ENCODE results near the gene RC3H1. TPM values are rescaled to one million over a fixed set of nuclear protein-coding genes. Genes with fewer than 3 reads are reported as not detected.
A peak's percentile ranks its signal among the peaks of the same experiment; 100 is the strongest.
"Not testable (repeated sequence)": the region's sequence is repeated elsewhere in the genome, so short reads cannot be mapped to it uniquely, and the experiment has no call there.

Gene RC3H1
- total and polyA plus RNA-seq, 7 donors = 2.9 to 39.1 (median 23.0) TPM

GRCh38 chr1:174051956-174052355, 29.8 kb upstream of the RC3H1 start:
- Histone ChIP-seq H3K4me3 (no peak overlapping the region), H3K36me3 (ENCODE audit: insufficient read depth in 1 of 2, low read depth in 1 of 2) (no peaks in the 10 kb centered on the region), H3K27ac (no peak overlapping the region), H3K4me1 (no peaks in the 10 kb centered on the region), H3K9me3 (no peaks in the 10 kb centered on the region), H3K27me3 (ENCODE audit: insufficient read depth in 3 of 3, low read length in 2 of 3) (no peaks in the 10 kb centered on the region)
- WGBS, 3 donors = 19 to 26% (median 25%) methylated on average over 6 of the region's 6 CpGs
- intact Hi-C loops (cut with DNase I) = no loop called here
- no peak for TF ChIP-seq CTCF (IDR thresholded peaks at IDR 0.05)
- ATAC-seq = peak in 3 of 4 donors; percentile 55 to 66 (median 64)
- peak; percentile 24 to 57 for DNase-seq

- WGBS, 3 donors = 88 to 92% (median 91%) methylated on average over 2 of the region's 2 CpGs
- H3K36me3 ChIP-seq (ENCODE audit: insufficient read depth in 1 of 2, low read depth in 1 of 2) = no peaks in the 10 kb centered on the region
These were observed 27.4 kb upstream of the RC3H1 start for GRCh38 chr1:174049514-174049913.

GRCh38 chr1:174044418-174045222, 22.5 kb upstream of the RC3H1 start:
- ATAC-seq (no peak), DNase-seq (no peak)
- Histone ChIP-seq H3K36me3 (ENCODE audit: insufficient read depth in 1 of 2, low read depth in 1 of 2) (no peaks in the 10 kb centered on the region), H3K9me3 (no peaks in the 10 kb centered on the region), H3K27ac (no peak overlapping the region), H3K4me1 (no peaks in the 10 kb centered on the region), H3K4me3 (no peak overlapping the region), H3K27me3 (ENCODE audit: insufficient read depth in 3 of 3, low read length in 2 of 3) (no peaks in the 10 kb centered on the region)
- intact Hi-C loops (cut with DNase I) = no loop called here
- 67 to 78% (median 75%) methylated on average over 4 of the region's 4 CpGs for WGBS, 3 donors
- TF ChIP-seq CTCF (IDR thresholded peaks at IDR 0.05) = no peak

More at GRCh38 chr1:174049514-174049913, 27.4 kb upstream of the RC3H1 start:
- Histone ChIP-seq H3K27me3 (ENCODE audit: insufficient read depth in 3 of 3, low read length in 2 of 3) (no peaks in the 10 kb centered on the region), H3K27ac (no peak overlapping the region), H3K9me3 (no peaks in the 10 kb centered on the region), H3K4me3 (no peak overlapping the region), H3K4me1 (no peaks in the 10 kb centered on the region)
- DNase-seq (no peak), ATAC-seq (no peak)
- TF ChIP-seq CTCF (IDR thresholded peaks at IDR 0.05) = no peak
- intact Hi-C loops (cut with DNase I) = no loop called here

- H3K36me3 ChIP-seq (ENCODE audit: insufficient read depth in 1 of 2, low read depth in 1 of 2); ATAC-seq; H3K4me3 ChIP-seq; H3K9me3 ChIP-seq; H3K4me1 ChIP-seq; H3K27ac ChIP-seq; H3K27me3 ChIP-seq (ENCODE audit: insufficient read depth in 3 of 3, low read length in 2 of 3); DNase-seq; intact Hi-C loops (cut with DNase I): not testable (repeated sequence)
- 64 to 75% (median 66%) methylated on average over 5 of the region's 5 CpGs for WGBS, 3 donors
These were observed 20.4 kb upstream of the RC3H1 start for GRCh38 chr1:174042509-174042908.

GRCh38 chr1:174041369-174041768, 19.2 kb upstream of the RC3H1 start:
- WGBS, 3 donors = 93 to 98% (median 98%) methylated on average over 1 of the region's 1 CpG
- ATAC-seq (no peak), DNase-seq (no peak)
- Histone ChIP-seq H3K9me3 (no peaks in the 10 kb centered on the region), H3K36me3 (ENCODE audit: insufficient read depth in 1 of 2, low read depth in 1 of 2) (no peaks in the 10 kb centered on the region), H3K27me3 (ENCODE audit: insufficient read depth in 3 of 3, low read length in 2 of 3) (no peaks in the 10 kb centered on the region), H3K4me1 (no peaks in the 10 kb centered on the region), H3K4me3 (no peak overlapping the region), H3K27ac (no peak overlapping the region)
- intact Hi-C loops (cut with DNase I) = no loop called here
- no peak for TF ChIP-seq CTCF (IDR thresholded peaks at IDR 0.05)
